Measurements from ENCODE around the gene DPH1. TPM values are rescaled to one million over a fixed set of nuclear protein-coding genes. Genes with fewer than 3 reads are reported as not detected.

DPH1 gene
- total RNA-seq, 2 donors from 2014 or later: 31.2 to 35.1 TPM

DNA sequence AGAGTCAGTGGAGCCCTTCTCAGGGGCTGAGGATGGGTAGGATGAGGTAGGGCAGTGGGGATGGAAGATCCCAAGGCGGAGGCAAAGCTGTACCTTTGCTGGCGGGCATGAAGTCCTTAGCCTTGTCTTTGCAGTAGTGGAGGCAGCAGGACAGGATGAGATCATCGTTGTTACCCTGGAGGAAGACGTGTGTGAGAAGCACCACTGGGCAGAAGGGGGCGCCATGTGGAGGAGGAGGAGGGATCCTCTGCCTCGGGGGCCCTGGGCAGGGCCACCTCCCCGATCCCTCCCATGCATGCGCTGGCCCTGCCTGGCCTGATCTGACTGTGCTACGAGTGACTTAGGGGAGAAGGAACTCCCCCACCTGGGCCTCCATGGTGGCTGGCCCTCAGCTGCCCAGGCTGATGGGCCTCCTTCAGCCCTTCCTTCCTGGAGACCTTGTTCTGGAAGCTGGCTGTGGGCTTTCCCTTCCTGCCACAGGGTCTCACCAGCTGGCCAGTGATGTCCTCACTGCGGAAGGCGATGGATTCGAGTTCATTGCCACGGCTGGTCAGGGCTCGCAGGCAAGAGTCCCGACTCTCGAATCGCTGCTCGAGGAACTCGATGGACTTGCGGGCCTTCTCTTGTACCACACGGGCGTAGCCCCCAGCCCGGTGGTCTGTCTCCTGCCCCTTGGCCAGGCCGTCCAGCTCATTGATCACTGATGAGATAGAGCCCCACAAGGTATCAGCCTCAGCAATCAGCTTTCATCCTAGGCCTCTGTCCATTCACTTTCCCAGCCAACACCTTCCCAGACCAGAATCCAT, 35.2 kb downstream of the DPH1 start:
- ATAC-seq (peak; percentile 52), DNase-seq (peak in 1 of 2 donors; percentile 58)
- intact Hi-C loops (cut with DNase I, micrococcal nuclease): loop anchor here in 1 of 2 donors (5.0 kb wide), 1 partner anchor 167 kb away; no protein-coding TSS in a partner anchor

DNA sequence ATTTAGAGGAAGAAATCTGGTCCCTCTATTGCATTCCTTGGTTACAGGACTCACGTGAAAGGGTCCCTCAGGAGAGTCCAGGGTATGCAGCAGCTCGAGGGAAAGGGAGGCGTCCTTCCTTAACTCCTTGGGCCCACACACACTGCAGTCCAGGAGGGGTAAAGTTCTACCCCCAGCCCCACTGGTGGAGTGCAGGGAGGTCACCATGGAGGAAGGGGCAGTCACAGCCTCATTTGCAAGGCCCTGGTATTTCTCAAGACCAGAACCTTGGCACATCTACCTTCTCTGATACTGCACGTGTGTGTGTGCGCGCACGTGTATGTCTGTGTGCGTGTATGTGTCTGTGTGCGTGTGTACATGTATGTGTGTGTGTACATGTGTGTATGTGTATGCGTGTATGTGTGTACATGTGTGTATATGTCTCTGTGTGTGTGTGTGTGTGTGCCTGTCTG, 36.0 kb downstream of the DPH1 start:
- intact Hi-C loops (cut with DNase I, micrococcal nuclease): no loop called here
- DNase-seq (no peak), ATAC-seq (no peak)

DNA sequence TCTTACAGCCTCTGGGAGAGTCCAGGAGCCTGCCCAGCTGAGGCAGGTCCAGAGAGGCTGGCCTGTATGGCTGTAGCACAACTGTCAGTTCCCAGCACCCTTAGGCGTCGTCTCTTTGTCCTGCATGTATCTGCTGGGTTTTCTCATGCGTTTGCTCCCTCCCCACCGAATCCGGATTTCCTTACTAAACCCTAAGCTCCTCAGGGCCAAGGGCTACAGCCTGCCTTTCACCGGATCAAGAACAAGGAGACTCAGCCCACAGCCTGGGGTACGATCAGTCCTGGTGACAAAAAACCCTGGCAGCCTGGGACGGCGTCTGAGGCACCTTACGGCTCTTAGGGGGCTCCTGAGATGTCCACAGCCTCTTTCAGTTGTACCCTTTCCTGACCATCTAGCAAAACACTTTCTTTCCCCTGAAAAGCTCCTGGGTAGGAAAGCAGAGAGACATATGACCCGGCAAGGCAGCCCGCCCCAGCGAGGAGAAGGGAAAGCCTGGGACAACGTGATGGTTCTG, 37.2 kb downstream of the DPH1 start:
- DNase-seq (no peak), ATAC-seq (no peak)
- intact Hi-C loops (cut with DNase I, micrococcal nuclease): no loop called here

DNA sequence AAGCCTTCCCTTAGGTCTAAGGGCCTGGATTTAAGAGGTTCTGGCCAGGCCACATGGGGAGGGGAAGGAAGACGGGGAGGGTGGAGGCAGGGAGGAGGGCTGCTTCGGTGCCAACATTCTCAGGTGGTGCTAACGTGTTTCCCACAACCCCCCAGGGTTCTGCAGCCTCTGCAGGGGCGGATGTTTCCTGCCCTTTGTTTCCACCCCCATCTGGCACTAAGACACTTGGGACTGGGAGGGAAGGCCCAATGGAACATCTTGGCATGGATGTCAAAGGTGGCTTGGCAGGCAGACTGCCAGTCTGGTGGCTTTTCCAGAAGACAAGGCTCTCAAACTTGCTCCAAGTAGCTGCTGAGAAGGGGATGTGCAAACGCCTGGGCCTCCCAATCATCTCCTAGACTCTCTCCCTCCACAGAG, 37.7 kb downstream of the DPH1 start:
- ATAC-seq (no peak), DNase-seq (peak in 1 of 2 donors; percentile 5)
- intact Hi-C loops (cut with DNase I, micrococcal nuclease): no loop called here

DNA sequence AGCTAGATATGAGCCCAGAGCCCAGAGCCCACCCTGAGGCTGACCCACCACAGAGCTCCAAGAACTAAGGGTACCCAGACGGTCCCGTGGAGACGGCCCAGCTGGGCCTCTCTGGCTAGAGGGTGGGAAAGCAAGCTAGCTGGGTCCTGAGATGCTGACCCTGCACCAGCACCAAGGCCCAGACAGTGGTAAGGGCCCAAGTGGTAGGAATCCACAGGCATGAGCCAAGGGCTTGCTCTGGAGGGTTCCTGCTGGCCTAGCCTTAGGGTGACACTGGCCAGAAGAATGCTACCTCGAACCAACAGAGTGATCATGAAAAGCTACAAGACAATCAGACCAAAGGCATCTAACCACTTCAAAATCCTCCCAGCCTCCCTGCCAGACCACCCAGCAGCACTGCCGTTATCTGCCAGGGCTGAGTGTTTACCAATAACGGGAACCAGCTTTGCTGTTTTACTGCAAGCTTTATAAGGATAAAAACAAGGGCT, 38.1 kb downstream of the DPH1 start:
- no peak for ATAC-seq
- no peak for DNase-seq
- intact Hi-C loops (cut with DNase I, micrococcal nuclease): no loop called here

DNA sequence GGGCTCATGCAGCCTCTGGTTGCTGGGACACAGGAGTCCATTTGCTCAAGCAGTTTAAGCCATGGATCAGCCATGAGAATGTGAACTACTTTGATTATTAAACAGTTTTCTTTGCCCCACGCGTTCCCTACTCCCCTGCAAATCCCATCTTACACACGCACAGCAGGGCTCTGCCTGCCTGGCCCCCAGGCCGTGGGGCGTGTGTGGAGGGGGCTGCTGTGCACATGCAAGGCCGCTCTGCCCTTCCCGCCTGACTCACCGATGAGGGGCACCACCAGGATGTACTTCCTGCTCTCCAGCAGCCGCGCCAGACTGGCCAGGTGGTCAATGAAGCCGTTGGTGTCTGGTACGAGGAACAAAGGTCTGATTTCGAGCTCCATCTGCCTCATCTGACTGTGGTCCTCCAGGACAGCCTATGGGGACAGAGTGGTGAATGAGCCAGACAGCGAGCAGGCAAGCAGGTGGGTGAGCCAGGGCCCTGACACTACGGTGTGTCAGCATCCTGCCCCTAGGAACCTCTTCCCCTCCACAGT, 38.6 kb downstream of the DPH1 start:
- no peak for DNase-seq
- intact Hi-C loops (cut with DNase I, micrococcal nuclease): no loop called here

DNA sequence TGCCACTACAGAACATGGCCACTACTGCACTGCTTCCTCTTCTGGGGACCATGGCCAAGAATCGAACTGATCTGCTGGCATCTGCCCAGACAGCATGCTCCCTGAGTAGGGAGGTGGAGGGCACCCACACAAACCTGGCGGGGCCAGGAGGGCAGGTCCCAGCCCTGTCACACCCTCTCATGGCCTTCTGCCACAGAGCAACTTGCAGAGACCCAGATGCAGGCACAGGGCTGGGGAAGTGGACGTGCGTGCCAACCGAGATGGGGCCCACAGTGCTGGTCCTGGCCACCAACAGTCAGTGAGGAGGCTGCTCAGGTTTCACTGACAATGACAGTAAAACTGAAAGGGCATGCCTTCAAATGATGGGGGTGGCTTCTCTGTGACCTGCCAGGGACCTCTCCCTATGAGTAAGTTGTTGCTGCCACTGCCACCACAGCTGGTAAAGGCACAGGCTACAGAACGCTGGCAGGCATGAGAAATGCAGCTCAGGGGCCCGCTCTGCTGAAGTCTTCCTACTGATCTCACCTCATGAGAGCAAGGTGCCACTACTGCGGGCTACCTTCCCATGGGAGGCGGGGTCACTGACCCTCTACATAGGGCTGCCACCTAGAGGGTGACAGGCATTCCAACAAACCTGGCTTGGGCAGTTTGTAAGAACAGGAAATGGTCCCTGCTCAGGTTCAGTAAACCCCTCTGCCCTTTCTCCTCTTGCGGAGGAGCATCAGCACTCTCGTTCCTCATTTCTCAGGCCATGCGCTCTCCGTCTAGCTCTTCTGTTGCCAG, 40.5 kb downstream of the DPH1 start:
- ATAC-seq (peak; percentile 8), DNase-seq (peak in 1 of 2 donors; percentile 7)
- intact Hi-C loops (cut with DNase I, micrococcal nuclease): no loop called here

More for the DNA sequence above, 38.6 kb downstream of the DPH1 start:
- no peak for ATAC-seq

DNA sequence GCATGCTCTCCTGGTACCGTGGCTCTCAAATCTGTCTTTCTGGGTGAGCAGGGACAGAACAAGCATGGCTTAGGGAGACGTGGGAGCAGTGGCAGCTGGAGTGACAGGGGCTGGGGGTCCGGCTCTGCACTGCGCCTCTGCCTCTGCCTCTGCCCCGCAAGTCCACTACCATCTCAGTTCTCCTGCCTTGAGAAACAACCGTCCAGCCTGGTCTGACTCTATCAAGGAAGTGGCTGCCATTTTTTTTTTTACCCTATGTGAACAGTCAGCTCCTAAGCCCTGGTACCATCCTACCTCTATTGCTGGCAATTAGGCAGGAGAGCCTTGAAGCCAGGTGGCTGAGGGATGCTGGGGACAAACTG, 41.1 kb downstream of the DPH1 start:
- DNase-seq (no peak), ATAC-seq (no peak)
- intact Hi-C loops (cut with DNase I, micrococcal nuclease): no loop called here

DNA sequence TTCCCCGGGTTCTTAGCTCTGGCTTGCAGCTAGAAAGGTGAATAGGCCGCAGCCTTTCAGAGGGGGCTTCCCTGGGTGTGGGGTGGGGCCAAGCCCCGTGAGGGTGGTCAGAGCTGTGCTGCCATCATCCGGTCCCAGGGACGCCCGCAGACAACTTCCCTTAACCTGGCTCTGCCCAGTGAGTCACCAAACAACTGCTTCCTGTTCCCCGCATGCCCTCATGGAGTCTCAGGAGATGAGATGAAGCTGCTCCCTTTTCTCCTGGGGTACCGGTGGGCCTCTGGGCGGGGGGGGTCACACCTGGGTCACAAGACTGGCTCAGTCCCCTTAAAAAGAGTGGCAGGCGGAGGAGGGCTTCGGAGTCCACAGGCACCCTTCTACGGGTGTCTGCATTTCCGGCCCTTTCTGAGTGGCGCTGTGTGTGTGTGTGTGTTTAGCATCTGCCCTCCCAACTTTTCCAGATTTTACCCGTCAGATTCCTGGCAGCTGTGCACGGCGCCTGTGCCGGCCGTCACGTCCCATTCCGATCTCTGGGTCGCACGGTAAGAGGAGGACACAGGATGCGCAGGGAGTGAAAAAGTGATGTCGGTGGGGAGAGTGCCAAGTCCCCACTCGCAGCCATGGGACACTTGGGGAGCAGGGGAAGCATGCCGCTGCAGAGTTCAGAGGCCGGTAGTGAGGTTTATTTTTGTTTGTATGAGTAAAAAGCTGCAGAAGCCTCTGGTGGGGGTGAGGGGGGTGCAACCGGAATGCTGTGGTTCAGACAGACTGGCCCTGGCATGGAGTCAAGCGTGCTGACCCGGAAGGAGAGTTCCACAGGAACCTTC, 41.7 kb downstream of the DPH1 start:
- DNase-seq (no peak), ATAC-seq (no peak)
- intact Hi-C loops (cut with DNase I, micrococcal nuclease): no loop called here

DNA sequence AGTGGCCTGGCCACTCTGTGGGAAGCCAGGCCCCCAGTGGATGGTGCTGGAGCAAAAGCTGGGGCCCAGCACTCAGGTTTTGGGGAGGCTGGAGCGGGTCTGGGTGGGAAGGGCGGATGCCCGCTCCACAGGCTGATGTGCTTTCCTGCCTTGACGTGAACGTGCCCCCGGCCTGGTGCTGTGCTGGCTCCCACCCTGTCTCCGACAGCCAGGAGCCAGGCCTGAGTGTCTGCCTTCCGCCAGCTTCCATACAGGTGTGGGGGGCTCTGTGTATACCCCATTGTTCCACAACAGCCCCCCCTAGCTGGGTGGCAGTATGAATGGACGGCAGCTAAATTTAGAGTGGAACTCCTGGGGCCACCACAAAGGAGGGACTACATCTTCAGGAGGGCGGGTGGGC, 45.0 kb downstream of the DPH1 start:
- intact Hi-C loops (cut with DNase I, micrococcal nuclease): no loop called here
- DNase-seq (no peak), ATAC-seq (no peak)

DNA sequence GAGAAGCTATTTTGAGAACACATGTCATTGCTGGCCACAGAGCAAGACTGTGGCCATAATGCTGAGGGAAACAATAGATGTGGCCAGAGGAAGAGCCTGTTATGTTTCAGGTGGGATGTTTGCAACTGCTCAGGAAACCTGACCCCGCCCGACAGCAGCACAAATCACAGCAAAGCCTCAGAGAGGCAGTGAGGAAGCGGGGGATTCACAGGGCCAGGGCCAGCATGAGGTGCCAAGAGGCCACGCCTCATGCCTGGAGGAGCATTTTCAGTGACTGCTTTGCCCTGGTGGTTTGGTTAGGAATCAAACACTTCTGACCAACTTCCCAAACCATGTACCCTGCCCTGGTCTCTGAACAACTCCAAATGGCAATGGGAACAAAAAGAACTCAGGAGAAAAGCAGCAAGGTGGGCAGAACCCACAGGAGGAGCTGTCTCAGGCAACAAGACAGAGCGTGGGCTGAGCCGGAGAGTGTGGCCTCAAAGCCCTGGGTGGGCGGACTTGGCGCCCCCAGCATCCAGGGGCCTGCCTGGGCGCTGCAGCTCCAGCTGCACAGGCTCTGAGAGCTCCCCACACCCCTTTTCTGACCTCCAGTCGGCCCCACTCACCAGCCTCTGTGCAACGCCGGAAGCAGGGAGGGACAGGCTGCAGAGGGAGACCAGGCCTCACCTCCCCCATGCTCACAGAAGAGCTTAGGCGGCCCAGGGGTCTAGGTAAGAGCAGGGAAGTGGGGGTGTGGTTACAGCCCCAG, 45.6 kb downstream of the DPH1 start:
- no peak for DNase-seq
- intact Hi-C loops (cut with DNase I, micrococcal nuclease): no loop called here
- ATAC-seq: peak; percentile 11

DNA sequence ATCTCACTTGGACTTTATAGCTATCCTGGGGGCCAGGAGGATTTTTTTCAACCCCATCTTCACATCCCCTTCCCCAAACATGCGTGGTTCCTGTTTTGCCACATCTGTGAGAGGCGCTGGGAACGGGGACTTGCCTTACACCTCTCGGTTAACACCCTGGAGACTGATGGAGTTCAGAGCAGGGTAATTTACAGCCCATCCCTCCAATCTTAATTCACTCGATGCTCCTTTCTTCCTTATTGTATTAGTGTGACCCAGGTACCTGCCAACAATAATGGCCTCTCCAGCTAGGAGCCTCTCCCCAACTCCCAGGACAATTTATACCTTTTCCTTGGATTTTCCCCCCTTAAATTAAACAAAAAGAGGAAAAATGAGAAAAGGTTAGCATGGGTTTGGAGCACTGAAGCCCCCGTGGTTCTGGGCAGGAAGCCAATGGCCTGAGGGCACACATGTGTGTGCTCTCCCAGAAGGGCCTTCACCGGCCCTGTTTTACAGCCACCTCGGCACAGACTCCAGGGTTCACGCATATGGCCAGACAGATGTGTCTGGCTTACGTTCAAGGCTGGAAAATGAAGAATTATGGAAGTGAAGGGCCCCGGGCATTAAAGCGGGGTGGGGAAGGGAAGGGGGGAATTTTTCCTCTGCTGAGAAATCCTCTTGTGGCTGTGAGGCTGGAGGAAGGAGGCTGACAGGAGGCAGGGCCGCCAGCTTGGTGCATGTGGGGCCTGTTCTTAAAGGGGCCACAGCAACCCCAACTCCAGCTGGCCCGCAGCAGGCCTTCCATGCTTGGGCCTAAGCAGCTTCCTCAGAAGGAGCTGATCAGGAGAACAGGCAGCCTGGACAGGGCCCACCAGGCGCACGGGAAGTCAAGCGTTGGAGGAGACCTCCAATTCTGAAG, 46.4 kb downstream of the DPH1 start:
- intact Hi-C loops (cut with DNase I, micrococcal nuclease): no loop called here
- DNase-seq (no peak), ATAC-seq (peak; percentile 18)

DNA sequence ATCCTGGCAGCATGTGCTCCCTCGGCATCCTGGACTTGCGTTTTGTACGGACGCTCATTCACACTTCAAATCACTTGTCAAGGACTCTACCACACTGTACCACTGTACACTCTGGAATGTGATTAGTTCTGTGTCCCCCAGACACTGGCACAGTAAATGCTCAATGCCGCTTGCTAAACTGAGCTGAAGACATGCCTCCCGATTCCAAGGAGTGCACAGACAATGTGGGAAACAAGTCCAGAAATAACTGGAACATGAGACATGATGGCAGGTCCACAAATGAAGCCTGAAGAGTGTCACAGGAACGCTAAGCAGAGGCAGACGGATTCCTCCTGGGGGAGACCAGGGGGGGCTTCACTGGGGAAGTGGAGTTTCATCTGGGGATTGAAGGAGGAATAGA, 47.1 kb downstream of the DPH1 start:
- ATAC-seq: no peak
- DNase-seq: no peak
- intact Hi-C loops (cut with DNase I, micrococcal nuclease): no loop called here

DNA sequence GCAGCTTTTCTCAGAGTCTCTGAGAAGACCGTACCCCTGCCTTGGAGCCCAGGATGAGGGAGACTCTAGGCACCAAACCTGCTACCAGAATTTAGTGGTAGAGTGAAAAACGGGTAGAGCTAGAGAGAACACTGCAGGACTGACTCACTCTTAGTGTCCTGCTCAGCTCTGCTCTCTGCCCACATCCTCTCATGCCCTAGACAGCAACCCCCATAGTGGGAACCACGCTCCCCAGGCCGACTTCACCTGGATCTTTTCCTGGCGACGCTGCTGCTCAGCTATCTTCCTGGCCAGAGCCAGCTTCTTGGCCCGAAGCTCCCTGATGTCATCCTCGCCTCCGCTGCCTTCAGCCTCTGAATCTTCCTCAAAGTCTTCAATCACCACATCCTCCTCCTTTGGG, 51.6 kb downstream of the DPH1 start:
- no peak for DNase-seq
- no peak for ATAC-seq

DNA sequence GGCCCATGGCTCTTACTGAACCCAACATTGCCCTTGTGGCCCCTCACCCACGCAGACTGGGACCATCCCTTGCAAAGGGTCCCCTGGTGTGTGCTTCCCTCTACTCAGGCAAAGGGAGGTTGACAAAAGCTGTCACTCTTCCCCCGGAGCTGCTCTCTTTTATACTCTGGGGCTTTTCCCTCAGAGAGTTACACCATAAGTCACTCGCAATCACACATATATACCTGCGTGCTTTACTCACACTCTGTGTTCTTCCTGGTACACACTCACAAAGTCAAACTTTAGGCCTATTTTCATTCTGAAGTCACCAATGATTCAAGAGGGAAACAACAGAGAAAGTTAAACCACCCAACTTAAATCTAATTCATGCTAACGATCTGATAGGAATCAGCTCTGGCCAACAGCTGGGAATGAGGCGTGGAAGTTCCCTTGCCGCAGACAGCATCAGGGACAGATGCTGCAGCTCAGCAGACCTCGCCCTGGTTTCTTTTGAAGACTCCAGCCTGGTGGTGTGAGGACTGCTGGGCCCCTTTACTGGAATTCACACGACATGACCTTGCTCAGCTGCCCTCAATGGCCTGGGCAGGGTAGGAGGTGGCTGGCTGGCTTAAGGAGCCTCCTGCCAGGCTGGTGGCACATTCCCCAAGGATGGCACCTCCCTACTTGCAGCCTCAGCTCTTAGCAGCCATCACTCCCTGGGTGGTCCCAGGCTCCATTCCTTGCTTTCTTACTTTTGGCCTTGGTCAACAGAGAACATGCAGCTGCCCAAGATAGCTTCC, 52.2 kb downstream of the DPH1 start:
- ATAC-seq (no peak), DNase-seq (no peak)
- intact Hi-C loops (cut with DNase I, micrococcal nuclease): no loop called here

More for the DNA sequence above, 51.6 kb downstream of the DPH1 start:
- intact Hi-C loops (cut with DNase I, micrococcal nuclease): no loop called here

DNA sequence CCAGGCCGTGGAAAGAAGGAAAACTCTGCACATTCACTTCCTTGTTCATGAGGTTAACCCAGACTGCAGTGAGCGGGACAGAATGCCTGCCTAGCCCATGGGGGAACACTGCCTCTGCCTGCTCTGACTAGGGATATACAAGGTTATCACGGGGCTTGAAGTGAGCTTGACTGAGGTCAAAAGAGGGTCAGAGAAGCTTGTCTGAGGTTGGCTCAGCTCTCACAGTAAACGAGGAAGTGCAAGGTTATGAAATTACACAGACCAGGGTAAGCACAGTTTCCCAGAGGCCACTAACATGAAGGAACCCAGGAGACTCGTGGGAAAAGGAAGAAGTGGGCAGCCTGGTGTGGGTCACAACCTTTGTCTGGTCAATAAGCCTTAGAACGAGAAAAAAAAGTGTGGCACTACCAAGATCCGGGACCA, 53.7 kb downstream of the DPH1 start:
- ATAC-seq (peak; percentile 31), DNase-seq (peak in 1 of 2 donors; percentile 66)
- intact Hi-C loops (cut with DNase I, micrococcal nuclease): no loop called here
